NT2/D1 (cell line): ENCODE measurements around the gene SIX2.

Experiments used
- SUZ12 ChIP-seq: IDR thresholded peaks from 2 replicates; pipeline ENCODE4 v1.6.1; 2011; ENCODE audit not compliant: insufficient read length, insufficient read depth; ENCODE audit errors: extremely low read depth
- ZNF274 ChIP-seq: IDR thresholded peaks from 2 replicates; pipeline ENCODE4 v1.6.1; 2011; ENCODE audit warnings: mild to moderate bottlenecking, low read depth, low read length

GRCh38 chr2:44994377-44994776 is 14.9 kb downstream of the SIX2 start:
- TF ChIP-seq SUZ12, result no peak
- no peak for TF ChIP-seq ZNF274
